RCC 7860 (cell line): ENCODE data around the gene KCNA3.

Source experiments
- DNase-seq: peaks from one replicate; pipeline ENCODE4 v3.0.0-alpha.2; 2015; ENCODE audit warnings: low spot score
- FAIRE-seq: peaks from 2 replicates; lab custom pipeline; 2012; peaks lifted over from hg19 to GRCh38; lab: Jason Lieb, UNC

Gene KCNA3

DNA sequence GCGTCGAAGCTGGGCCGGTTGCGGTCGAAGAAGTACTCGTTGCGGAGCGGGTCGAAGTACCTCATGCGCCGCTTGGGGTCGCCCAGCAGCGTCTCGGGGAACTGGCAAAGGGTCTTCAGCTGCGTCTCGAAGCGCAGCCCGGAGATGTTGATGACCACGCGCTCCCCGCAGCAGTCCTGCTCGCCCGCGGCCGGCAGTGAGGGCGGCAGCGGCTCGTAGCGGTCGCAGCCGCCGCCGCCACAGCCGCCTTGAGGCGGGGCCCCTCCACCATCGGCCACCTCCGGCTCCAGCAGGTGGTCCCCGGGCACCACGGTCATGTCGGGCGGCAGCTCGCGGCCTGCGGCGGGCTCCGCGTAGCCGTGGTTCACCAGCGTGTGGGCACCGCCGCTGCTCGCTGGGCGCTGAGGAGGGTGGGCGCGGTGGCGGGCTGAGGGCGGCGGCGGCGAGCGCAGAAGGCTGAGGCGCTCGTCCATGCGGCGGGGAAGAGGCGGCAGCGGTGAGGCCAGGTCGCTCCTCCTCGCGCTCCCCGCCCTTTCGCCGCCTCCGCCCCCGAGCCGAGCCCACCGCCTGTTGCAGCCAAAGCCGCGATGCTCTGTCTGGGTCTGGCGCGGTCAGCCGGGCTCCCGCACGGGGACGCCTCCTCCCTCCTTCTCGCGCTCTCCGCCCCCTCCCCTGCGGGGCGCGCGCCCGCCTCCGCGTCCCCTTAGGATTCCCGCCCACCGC lies at the start of gene KCNA3:
KCNA3 (minus strand) TSS at position 604 of the 723 bp plus-strand sequence; CDS start at position 473, 131 bp downstream.
- FAIRE-seq = no peak
- DNase-seq = no peak

GRCh38 chr1:110722807-110723206 lies 48.1 kb upstream of the KCNA3 start:
- no peak for DNase-seq
- FAIRE-seq = no peak

DNA sequence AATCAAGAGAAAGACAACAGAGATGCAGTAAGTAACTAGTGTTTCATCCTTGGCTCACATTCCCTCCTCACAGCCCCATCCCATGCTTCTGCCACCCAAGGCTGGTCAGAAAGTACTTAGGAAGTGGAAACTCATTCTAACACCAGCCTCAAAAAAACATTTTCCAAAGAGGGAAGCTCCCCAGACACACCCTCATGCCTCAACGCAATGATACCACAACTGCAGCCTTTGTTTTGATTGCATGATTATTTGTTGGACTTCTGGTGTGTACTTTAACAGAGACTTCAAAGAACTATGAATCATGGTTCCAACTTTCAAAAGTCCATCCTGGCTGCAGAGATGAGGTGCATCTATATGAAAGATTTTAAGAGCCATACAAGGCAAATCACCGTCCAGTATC lies 45.2 kb upstream of the KCNA3 start:
- DNase-seq = no peak
- FAIRE-seq = no peak

- DNase-seq (no peak), FAIRE-seq (no peak)
Observed at GRCh38 chr1:110718452-110718851, 43.7 kb upstream of the KCNA3 start.

- no peak for FAIRE-seq
- no peak for DNase-seq
Observed at GRCh38 chr1:110717179-110717578, 42.4 kb upstream of the KCNA3 start.

- DNase-seq (no peak), FAIRE-seq (no peak)
Observed at GRCh38 chr1:110714374-110714995, 39.7 kb upstream of the KCNA3 start.

DNA sequence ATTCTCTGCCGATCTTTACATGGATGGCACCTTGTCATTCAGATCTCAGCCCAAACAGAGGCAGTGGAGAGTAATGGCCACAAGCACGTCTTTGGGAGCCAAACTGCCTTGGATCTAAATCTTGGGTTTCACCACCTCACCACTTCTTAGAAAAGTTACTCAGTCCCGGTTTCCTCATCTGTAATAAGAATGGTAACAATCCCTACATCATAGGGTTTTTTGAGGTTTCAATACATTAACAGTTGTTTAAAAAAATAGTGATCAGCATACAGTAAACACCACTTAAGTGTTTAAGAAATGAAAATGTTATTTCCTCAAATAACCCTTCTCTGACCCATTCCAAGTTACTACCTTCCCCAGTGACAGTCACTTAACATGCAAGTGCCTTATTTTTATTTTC lies 38.5 kb upstream of the KCNA3 start:
- FAIRE-seq (no peak), DNase-seq (no peak)

DNA sequence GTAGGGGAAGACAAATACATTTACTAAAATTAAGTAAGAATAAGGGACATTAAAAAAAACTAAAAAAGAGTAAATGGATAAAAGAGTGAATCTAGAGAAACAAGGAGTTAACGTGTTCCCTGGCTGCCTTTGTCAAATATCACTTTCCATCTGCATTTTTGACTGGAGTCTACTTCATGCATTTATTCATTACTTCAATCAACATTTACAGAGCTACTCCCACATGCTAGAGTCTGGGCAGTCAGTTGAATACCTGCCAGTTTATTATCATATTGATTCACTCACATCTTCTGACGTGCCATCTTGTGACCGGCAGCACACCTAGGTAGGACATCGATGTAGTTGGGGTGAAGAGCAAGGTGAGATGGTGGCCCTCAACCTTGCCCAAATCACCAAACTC lies 35.6 kb upstream of the KCNA3 start:
- no peak for FAIRE-seq
- no peak for DNase-seq

DNA sequence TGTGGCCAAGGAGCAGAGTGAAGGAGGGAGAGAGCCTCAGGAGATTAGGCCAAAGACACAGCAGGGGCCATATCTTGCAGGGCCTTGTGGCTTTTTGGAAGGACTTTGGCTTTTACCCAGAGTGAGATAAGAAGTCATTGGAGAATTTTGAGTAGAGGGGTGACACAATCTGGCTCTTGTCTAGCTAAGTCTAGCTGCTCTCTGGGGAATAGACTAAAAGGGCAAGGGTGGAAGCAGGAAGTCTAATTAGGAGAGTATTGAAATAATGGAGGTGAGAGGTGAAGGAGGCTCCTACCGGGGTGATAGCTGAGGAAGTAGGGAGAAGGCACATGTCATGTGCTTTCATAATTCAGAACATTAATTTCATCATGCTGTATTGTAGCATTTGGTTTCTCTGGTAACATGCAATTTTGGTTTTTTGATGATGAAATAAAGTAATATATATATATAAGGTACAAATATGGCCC lies 34.3 kb upstream of the KCNA3 start:
- no peak for FAIRE-seq
- DNase-seq = no peak

- FAIRE-seq = no peak
- no peak for DNase-seq
Observed at GRCh38 chr1:110707232-110707631, 32.5 kb upstream of the KCNA3 start.

- FAIRE-seq = no peak
Observed at GRCh38 chr1:110706621-110707020, 31.9 kb upstream of the KCNA3 start.

GRCh38 chr1:110702260-110702659 lies 27.5 kb upstream of the KCNA3 start:
- no peak for DNase-seq
- FAIRE-seq = no peak

More at GRCh38 chr1:110706621-110707020, 31.9 kb upstream of the KCNA3 start:
- no peak for DNase-seq

DNA sequence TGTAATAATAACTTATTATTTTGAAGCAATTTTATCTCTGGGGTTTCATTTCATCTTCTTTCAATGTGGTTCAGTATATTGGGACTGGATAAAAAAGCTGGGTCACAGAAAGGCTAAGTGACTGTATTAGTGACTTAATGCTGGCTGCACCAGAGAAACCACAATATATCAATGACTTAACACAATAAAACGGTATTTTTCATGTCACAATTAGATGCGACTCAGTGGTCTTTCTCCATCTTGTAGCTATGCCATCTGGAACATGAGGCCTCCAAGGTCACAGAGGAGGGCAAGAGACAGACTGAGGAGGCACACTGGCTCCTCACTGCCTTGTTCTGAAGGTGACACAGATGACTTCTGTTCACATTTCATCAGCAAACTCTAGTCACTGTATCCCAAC lies 26.0 kb upstream of the KCNA3 start:
- DNase-seq = no peak
- no peak for FAIRE-seq

DNA sequence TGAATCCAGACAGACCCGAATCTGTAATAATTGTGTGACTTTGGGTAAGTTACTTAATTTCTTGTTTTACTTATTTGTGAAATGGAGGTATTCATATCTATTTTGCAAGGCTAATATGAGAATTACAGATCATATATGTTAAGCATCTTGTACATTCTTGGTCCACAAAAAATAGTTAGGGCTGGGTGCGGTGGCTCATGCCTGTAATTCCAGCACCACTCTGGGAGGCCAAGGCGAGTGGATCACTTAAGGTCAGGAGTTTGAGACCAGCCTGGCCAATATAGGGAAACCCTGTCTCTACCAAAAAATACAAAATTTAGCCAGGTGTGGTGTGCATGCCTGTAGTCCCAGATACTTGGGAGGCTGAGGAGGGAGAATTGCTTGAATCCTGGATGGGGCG lies 22.9 kb upstream of the KCNA3 start:
- no peak for FAIRE-seq
- no peak for DNase-seq

GRCh38 chr1:110696818-110697217 lies 22.1 kb upstream of the KCNA3 start:
- FAIRE-seq (no peak), DNase-seq (no peak)

DNA sequence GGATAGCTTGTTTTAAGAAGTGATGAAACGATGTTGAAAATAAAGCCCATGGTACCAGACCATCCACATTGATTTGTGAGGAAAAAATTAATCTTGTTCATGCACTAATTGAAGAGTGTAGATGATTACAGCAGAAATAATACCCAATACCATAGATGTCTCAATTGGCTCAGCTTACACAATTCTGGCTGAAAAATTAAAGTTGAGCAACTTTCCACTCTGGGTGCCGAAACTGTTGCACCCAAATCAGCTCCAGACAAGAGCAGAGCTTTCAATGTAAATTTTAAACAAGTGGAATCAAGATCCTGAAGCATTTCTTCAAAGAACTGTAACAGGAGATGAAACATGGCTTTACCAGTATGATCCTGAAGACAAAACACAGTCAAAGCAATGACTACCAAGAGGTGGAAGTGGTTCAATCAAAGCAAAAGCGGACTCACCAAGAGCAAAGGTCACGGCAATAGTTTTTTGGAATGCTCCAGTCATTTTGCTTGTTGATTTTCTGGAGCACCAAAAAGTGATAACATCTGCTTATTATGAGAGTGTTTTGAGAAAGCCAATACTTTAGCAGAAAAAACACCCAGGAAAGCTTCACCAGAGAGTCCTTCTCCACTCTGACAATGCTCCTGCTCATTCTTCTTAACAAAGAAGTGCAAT lies 16.1 kb upstream of the KCNA3 start:
- no peak for FAIRE-seq
- DNase-seq = no peak

GRCh38 chr1:110689868-110690267 lies 15.1 kb upstream of the KCNA3 start:
- DNase-seq = no peak
- no peak for FAIRE-seq

- FAIRE-seq (no peak), DNase-seq (no peak)
Observed at GRCh38 chr1:110688514-110688913, 13.8 kb upstream of the KCNA3 start.

DNA sequence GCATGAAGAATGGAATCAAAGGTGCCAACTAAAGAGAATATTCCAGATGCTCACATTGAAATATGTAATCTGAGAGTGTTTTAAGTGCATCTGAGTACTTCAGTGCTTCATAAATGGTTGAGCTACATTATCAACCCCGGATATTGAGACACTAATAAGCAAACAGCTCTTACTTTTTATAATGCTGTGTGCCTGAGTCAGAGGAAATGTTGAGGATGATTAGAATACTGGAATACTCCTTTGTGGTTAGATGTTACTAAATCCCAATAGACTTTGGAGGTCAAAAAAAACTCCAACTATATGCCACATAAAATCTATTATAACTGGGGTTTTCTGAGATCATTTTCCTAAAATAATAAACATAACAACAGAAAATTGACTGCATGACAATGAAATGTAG lies 12.5 kb upstream of the KCNA3 start:
- no peak for FAIRE-seq

DNA sequence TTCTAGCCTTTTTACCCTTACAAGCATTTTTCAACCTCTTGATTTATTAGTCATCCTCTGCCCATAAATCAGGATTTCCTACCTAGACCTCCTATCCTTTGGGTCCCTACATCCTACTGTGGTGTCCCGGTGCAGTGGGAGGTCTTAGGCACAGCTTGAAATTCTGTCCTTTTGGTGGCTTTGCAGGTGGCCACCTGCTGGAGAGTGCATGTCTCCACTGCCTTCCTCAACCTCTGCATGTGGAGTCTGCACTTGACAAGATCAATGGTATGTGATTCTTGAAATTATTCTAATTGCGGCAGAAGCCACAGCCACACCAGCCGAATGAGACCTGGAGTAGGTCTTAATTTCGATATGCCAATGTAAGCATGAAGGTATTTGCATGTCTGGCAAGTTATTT lies 11.4 kb upstream of the KCNA3 start:
- no peak for FAIRE-seq

More for the DNA sequence above, 12.5 kb upstream of the KCNA3 start:
- DNase-seq = no peak

GRCh38 chr1:110684491-110684890 lies 9.8 kb upstream of the KCNA3 start:
- no peak for FAIRE-seq

More for the DNA sequence above, 11.4 kb upstream of the KCNA3 start:
- DNase-seq = no peak

DNA sequence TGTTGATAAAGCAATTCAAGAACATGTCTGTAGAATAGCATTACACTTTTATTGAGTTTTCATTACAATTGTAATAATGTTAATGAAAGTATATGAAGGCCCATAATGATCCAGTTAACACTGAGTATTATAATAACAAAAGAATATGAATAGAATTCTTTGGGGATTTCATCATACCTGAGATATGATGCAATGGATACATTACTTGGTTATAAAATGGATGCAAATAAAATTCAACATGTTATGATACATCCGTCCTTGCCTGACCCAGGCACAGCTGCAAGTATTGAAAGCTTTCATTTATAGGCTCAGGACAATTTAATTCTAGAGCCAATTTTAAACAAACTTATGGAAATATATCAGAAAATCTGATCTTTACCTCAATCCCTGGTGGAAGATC lies 8.2 kb upstream of the KCNA3 start:
- DNase-seq = no peak
- no peak for FAIRE-seq

More at GRCh38 chr1:110684491-110684890, 9.8 kb upstream of the KCNA3 start:
- DNase-seq = no peak
